Activated gamma-delta T cell treated with anti-CD3 and anti-CD28 coated beads, Interleukin-2, amount 50 U/mL, for 16 hours (primary cell): ENCODE results near the gene ST6GALNAC6.
"Not testable (repeated sequence)": the region's sequence is repeated elsewhere in the genome, so short reads cannot be mapped to it uniquely, and the experiment has no call there.

ENCODE experiments used
- DNase-seq: peaks from one replicate; pipeline ENCODE4 v3.0.0-alpha.2; 2020; ENCODE audit warnings: low read depth

The ST6GALNAC6 gene

DNA sequence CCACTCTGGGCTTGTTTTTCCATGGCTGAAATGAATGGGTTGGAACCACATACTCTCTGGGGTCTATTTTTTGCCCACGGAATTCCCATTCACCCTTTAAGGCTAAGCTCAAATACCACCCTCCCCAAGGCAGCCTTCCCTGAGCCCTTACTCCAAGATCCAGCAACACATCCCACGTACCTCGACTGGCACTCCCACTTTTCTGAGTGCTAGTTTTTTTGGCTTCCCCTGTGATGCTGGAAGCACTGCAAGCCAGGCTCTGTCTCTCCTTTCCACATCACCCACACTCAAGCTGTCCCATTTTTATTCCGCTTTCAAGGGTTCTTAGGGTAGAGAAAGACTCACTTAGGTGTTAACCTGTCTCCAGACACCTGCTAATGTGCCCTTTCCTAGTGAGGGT, 6.0 kb downstream of the ST6GALNAC6 start:
- no peak for DNase-seq

DNA sequence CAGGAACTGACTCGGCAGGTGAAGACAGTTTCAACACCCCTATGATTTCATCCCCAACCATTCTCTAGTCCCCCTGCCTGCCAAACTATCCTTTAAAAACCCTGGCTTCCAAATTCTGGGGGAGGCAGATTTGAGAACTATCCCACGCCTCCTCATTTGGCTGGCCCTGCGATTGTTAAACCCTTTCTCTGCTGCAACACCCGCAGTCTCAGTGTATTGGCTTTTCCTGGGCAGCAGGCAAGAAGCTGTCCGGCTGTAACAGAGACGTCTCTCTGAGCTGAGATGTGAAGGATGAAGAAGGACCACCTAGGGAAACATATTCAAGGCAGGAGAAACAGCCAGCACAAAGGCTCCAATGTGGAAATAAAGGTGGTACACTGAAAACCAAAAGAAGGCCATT, 6.6 kb downstream of the ST6GALNAC6 start:
- no peak for DNase-seq

GRCh38 chr9:127890053-127890452, 9.3 kb downstream of the ST6GALNAC6 start:
- DNase-seq = no peak

DNA sequence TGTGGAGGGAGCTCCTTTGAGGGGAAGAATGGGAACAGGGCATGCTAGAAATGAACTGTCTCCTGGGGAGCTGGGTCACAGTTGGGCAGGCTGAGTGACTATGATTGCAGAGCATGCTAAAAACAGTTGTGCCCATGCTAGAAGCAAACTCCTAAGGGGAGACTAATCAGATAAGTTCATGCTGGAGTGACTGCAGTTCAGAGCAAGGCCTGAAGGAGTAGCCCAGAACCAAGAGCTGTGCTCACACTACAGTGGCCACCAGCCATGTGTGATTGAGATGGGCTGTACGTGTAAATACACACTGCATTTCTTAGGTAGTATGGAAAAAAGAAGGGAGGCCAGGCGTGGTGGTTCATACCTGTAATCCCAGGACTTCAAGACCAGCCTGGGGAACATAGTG, 11.6 kb downstream of the ST6GALNAC6 start:
- DNase-seq = no peak

DNA sequence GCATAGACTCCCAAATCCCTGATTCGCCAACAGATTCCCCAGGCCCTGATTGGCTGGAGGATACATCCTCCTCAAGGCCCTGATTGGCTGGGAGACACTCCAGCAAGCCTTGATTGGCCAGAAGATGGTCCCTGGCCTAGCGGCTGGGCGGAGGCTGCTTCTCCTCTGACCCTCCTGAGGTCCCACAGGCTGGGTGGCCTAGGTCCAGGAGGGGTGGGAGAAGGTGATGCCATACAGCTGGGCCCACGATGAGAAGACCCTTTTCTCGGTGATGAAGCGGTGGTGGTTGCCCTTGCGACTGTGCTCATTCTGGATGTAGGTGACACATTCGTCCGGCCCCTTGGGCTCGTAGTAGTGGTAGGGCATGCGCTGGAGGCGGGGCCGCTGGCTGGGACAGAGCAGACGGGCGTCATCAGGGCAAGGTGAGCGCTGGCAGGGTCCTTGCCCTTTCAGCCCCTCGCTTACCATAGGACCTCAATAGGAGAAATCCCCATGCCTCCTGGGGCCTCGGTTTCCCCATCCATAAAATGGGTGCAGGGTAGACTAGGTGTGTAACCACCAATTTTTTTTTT, 12.9 kb downstream of the ST6GALNAC6 start:
- no peak for DNase-seq

- no peak for DNase-seq
These were observed 13.7 kb downstream of the ST6GALNAC6 start for GRCh38 chr9:127885508-127886281.

DNA sequence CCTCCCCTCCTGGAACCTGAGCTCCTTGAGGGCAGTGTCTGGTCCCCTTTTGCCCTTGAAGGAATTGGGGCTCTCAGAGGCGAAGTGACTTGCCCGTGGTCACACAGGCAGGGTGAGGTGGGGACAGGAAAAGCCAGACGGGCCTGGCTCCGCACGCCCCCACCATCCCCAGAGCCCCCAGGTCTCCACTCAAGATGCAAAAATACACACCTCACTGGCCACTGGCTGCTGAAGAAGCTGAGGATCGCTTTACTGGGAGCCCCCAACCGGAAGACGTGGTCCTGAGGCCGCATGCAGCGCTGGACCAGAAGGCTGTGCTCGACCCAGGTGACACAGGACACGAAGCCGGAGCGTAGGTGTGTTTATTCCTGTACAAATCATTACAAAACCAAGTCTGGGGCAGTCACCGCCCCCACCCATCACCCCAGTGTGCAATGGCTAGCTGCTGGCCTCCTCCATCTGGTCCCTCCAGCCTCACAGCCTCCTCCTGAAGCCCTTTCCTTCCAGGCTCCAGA, 14.4 kb downstream of the ST6GALNAC6 start:
- no peak for DNase-seq

DNA sequence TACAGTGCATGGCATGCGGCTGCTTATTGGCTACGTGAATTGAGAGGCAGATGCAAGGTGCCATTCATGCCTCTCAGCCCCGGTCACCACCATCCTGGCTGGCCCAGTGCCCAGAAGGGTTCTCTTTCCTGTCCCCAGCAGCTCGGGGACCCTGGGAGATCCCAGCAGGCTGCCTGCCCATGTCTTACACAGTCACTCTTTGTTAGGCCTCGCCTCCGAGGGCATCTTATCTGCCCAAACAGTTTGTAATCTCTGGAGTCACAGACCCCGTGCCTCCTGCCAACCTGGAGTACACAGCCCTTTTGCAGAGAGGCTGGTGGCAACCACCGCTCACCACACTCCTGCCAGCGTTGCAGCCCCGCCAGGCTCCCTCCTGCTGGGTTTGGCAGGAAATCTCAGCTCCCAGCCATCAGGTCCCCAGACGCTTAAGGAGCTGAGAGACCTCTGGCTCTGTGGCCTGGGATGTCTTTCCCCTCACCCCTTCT, 14.9 kb downstream of the ST6GALNAC6 start:
- DNase-seq = no peak

- no peak for DNase-seq
These were observed 15.4 kb downstream of the ST6GALNAC6 start for GRCh38 chr9:127883959-127884358.

DNA sequence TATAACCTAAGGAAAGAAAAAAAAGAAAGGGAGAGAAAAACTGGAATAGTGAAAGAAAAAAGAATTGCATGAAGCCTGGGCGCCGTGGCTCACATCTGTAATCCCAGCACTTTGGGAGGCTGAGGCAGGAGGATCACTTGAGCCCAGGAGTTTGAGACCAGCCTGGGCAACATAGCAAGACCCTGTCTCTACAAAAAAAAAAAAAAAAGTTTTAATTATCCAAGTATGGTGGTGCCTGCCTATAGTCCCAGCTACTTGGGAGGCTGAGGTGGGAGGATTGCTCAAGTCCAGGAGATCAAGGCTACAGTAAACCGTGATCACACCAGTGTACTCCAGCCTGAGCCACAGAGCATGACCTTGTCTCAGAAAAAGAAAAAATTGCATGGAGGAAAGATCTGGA, 17.7 kb downstream of the ST6GALNAC6 start:
- not testable (repeated sequence) for DNase-seq

DNA sequence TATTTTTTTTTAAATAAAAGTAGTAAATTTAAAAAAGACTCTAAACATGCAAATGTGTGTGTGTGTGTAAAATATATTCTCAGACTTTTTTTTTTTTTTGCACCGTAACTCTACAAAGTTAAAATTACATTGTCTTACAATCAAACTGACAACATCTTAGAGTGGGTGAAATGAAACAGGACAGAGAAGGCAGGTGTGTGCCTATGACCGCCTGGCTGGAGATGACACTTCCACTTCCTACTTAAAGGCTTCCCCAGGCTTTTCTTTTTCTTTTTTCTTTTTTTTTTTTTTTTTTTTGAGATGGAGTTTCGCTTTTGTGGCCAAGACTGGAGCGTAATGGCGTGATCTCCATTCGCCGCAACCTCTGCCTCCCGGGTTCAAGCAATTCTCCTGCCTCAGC, 19.3 kb downstream of the ST6GALNAC6 start:
- DNase-seq = no peak

- DNase-seq = no peak
These were observed 20.6 kb downstream of the ST6GALNAC6 start for GRCh38 chr9:127878652-127879390.

GRCh38 chr9:127878001-127878651, 21.3 kb downstream of the ST6GALNAC6 start:
- DNase-seq = no peak

- DNase-seq = no peak
These were observed 21.8 kb downstream of the ST6GALNAC6 start, which contains the start of gene AK1 for GRCh38 chr9:127877566-127877998. Gene AK1, minus strand, starts transcription at chr9:127877675. Its CDS starts 3,058 bp downstream, at chr9:127874617.

- no peak for DNase-seq
These were observed 22.4 kb downstream of the ST6GALNAC6 start for GRCh38 chr9:127876764-127877562.

DNA sequence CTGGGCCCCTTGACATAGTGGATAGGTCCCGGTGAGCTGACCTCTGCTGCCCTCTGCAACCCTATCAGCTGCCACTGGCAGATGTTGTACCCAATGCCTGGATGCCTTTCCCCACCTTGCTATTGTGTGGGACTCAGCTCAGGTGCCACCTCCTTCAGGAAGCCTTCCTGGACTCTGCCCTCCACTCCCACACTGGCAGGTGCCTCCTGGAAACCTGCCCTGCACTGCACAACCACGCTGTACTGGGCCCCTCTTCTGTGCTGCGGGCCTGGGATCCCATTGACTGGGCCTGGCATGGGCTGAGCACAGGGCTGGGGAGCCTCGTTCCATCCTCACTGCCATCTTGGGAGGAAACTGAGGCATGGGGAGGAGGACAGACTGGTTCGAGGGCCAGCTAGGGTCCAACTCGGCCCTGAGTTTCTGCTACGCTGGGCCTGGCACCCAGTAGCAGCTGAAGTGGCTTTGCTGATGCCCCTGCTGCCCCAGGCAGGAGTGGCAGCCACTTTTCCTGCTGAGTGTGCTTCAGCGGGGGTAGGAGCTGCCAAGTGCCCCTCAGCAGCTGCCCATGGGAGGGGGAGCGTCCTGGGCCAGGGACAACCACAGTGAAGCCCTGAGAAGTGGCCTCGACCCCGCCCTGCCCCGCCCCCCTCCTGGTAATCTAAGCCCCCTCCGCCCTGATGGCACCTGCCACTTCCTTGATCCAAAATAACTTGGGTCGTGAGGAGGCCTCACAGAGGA, 23.2 kb downstream of the ST6GALNAC6 start:
- DNase-seq = no peak

GRCh38 chr9:127875306-127875966, 24.0 kb downstream of the ST6GALNAC6 start:
- no peak for DNase-seq

- no peak for DNase-seq
These were observed 24.8 kb downstream of the ST6GALNAC6 start for GRCh38 chr9:127874301-127875221.

DNA sequence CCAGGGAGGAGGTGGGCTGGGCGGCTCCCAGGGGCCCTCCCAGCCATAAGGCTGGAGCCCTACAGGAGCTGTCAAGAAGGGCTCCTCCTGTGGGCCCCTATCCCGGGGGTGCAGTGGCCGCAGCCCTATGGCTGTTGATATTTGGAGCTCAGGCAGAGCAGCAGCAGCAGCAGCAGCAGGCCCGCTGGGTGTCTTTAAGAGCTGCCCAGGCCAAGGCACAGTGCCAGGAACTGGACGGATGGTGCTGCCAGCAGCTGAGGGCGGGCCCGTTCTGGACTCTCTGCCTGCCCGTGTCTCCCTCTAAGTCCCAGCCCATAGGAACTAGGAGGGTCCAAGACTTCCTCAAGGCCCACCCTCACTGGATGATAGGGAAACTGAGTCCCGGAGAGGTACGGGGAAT, 25.5 kb downstream of the ST6GALNAC6 start:
- no peak for DNase-seq
